H9 (cell line): ENCODE measurements around the gene RFX1. TPM values are rescaled to one million over a fixed set of nuclear protein-coding genes. Genes with fewer than 3 reads are reported as not detected.

Experiments
- DNase-seq: peaks from one replicate; pipeline ENCODE4 v3.0.0-alpha.2; 2017
- H2AFZ ChIP-seq: one replicate; pipeline ENCODE4 v1.6.1; 2013; ENCODE audit warnings: mild to moderate bottlenecking, low read length, control low read depth, moderate library complexity
- H2AK5ac ChIP-seq: 2 replicates; pipeline ENCODE4 v1.6.1; 2013; ENCODE audit warnings: low read length, control low read depth, mixed read lengths; ENCODE audit not compliant: insufficient read length
- H2BK120ac ChIP-seq: one replicate; pipeline ENCODE4 v1.6.1; 2013; ENCODE audit warnings: low read depth, mild to moderate bottlenecking, low read length, control low read depth, inconsistent platforms; ENCODE audit not compliant: poor library complexity, severe bottlenecking
- H2BK12ac ChIP-seq: 2 replicates; pipeline ENCODE4 v1.6.1; 2013; ENCODE audit warnings: low read length, control low read depth, mixed read lengths, low read depth; ENCODE audit not compliant: insufficient read length
- H2BK15ac ChIP-seq: 2 replicates; pipeline ENCODE4 v1.6.1; 2013; ENCODE audit warnings: low read depth, low read length, control low read depth
- H2BK20ac ChIP-seq: one replicate; pipeline ENCODE4 v1.6.1; 2013; ENCODE audit warnings: low read depth, mild to moderate bottlenecking, low read length, control low read depth, inconsistent platforms; ENCODE audit not compliant: poor library complexity, severe bottlenecking
- H2BK5ac ChIP-seq: 2 replicates; pipeline ENCODE4 v1.6.1; 2013; ENCODE audit warnings: low read length, control low read depth, mixed read lengths; ENCODE audit not compliant: insufficient read length
- H3K14ac ChIP-seq: 2 replicates; pipeline ENCODE4 v1.6.1; 2013; ENCODE audit warnings: low read length, control low read depth; ENCODE audit not compliant: insufficient read depth
- H3K18ac ChIP-seq: 2 replicates; pipeline ENCODE4 v1.6.1; 2013; ENCODE audit warnings: low read depth, mild to moderate bottlenecking, mixed read lengths, low read length, control low read depth; ENCODE audit not compliant: insufficient read length
- H3K23ac ChIP-seq: 2 replicates; pipeline ENCODE4 v1.6.1; 2013; ENCODE audit warnings: low read length, control low read depth, mixed read lengths, low read depth; ENCODE audit not compliant: insufficient read length
- H3K23me2 ChIP-seq: 2 replicates; pipeline ENCODE4 v1.6.1; 2013; ENCODE audit warnings: low read depth, mild to moderate bottlenecking, mixed read lengths, low read length, control low read depth; ENCODE audit not compliant: insufficient read length, poor library complexity, severe bottlenecking
- H3K27ac ChIP-seq: 2 replicates; pipeline ENCODE4 v1.5.1; 2013; ENCODE audit warnings: low read length, control low read depth, mixed read lengths, low read depth; ENCODE audit not compliant: insufficient read length
- H3K27me3 ChIP-seq: 2 replicates; pipeline ENCODE4 v1.6.1; 2013; ENCODE audit warnings: low read length, control low read depth, inconsistent platforms; ENCODE audit not compliant: insufficient read depth
- H3K4ac ChIP-seq: 2 replicates; pipeline ENCODE4 v1.6.1; 2013; ENCODE audit warnings: low read depth, mild to moderate bottlenecking, control low read depth, inconsistent platforms, low read length, moderate library complexity
- H3K4me1 ChIP-seq: 2 replicates; pipeline ENCODE4 v1.6.1; 2013; ENCODE audit warnings: low read length, control low read depth, inconsistent platforms; ENCODE audit not compliant: insufficient read depth
- H3K4me2 ChIP-seq: 2 replicates; pipeline ENCODE4 v1.6.1; 2013; ENCODE audit warnings: low read length, control low read depth, mixed read lengths; ENCODE audit not compliant: insufficient read length, insufficient read depth
- H3K56ac ChIP-seq: 2 replicates; pipeline ENCODE4 v1.6.1; 2013; ENCODE audit warnings: low read depth, mild to moderate bottlenecking, mixed read lengths, low read length, control low read depth; ENCODE audit not compliant: insufficient read length
- H3K79me1 ChIP-seq: 2 replicates; pipeline ENCODE4 v1.6.1; 2013; ENCODE audit warnings: low read depth, mild to moderate bottlenecking, moderate library complexity, low read length, control low read depth, inconsistent platforms; ENCODE audit not compliant: insufficient read depth, poor library complexity, severe bottlenecking
- H3K79me2 ChIP-seq: 2 replicates; pipeline ENCODE4 v1.6.1; 2013; ENCODE audit warnings: low read length, control low read depth, inconsistent platforms; ENCODE audit not compliant: insufficient read depth
- H3K9ac ChIP-seq: 2 replicates; pipeline ENCODE4 v1.6.1; 2013; ENCODE audit warnings: low read length, control low read depth, mixed read lengths; ENCODE audit not compliant: insufficient read length; ENCODE audit errors: extremely low read depth
- H3K9me3 ChIP-seq: one replicate; pipeline ENCODE4 v1.6.1; 2013; ENCODE audit warnings: low read depth, low read length, inconsistent platforms; ENCODE audit not compliant: control insufficient read depth
- H3T11ph ChIP-seq: one replicate; pipeline ENCODE4 v1.6.1; 2013; ENCODE audit warnings: mild to moderate bottlenecking, low read length, control low read depth, inconsistent platforms
- H4K20me1 ChIP-seq: one replicate; pipeline ENCODE4 v1.6.1; 2013; ENCODE audit not compliant: control insufficient read depth, insufficient read length, insufficient read depth
- H4K5ac ChIP-seq: 2 replicates; pipeline ENCODE4 v1.6.1; 2013; ENCODE audit warnings: low read depth, mild to moderate bottlenecking, mixed read lengths, low read length, control low read depth; ENCODE audit not compliant: insufficient read length
- H4K8ac ChIP-seq: replicated peaks from 2 replicates; pipeline ENCODE4 v1.6.1; 2013; ENCODE audit warnings: low read length, control low read depth, mixed read lengths, low read depth; ENCODE audit not compliant: insufficient read length
- H4K91ac ChIP-seq: 2 replicates; pipeline ENCODE4 v1.6.1; 2013; ENCODE audit warnings: low read depth, mild to moderate bottlenecking, moderate library complexity, mixed read lengths, low read length, control low read depth; ENCODE audit not compliant: insufficient read length
- H3K27ac Mint-ChIP-seq, 3 experiments: 2 replicates in 2 of 3; 3 replicates in 1 of 3; pipeline ENCODE4 v1.8.0; 2020 to 2021; ENCODE audit warnings: mixed read lengths in 3 of 3, mild to moderate bottlenecking in 1 of 3, moderate library complexity in 1 of 3
- H3K27me3 Mint-ChIP-seq: 2 replicates; pipeline ENCODE4 v1.8.0; 2021; ENCODE audit warnings: low read depth, mild to moderate bottlenecking, moderate library complexity, mixed read lengths
- H3K36me3 Mint-ChIP-seq, 3 experiments: 2 replicates in 2 of 3; 3 replicates in 1 of 3; pipeline ENCODE4 v1.8.0; 2020 to 2021; ENCODE audit warnings: low read depth in 3 of 3, mixed read lengths in 3 of 3; ENCODE audit not compliant: insufficient read depth in 1 of 3
- H3K4me1 Mint-ChIP-seq, 2 experiments: 2 replicates each; pipeline ENCODE4 v1.8.0; 2020; ENCODE audit warnings: mixed read lengths in 2 of 2
- H3K4me3 Mint-ChIP-seq, 2 experiments: 2 replicates in 1 of 2; 3 replicates in 1 of 2; pipeline ENCODE4 v1.8.0; 2020 to 2021; ENCODE audit warnings: mild to moderate bottlenecking in 2 of 2, mixed read lengths in 2 of 2, moderate library complexity in 1 of 2
- H3K9me3 Mint-ChIP-seq, 2 experiments: 2 replicates in 1 of 2; 3 replicates in 1 of 2; pipeline ENCODE4 v1.8.0; 2020; ENCODE audit warnings: mild to moderate bottlenecking in 2 of 2, mixed read lengths in 2 of 2, moderate library complexity in 1 of 2
- CTCF ChIP-seq: fragments of 200-600 bp; sonication (generic); conservative IDR thresholded peaks from 3 replicates; pipeline ENCODE4 v1.8.0; 2021; ENCODE audit warnings: antibody characterized with exemption, mild to moderate bottlenecking
- WGBS: extraction: QIAGEN DNeasy Blood & Tissue Kit; methylation state at CpG from one replicate; pipeline ENCODE4 v1.1.7; 2013; ENCODE audit warnings: missing lambda C conversion rate, low lambda C conversion rate, mixed read lengths; ENCODE audit not compliant: insufficient read length; ENCODE audit errors: extremely low coverage; 5-methylcytosine and 5-hydroxymethylcytosine counted together
- total RNA-seq: library from RNA; stranded (reverse); gene quantifications from 2 replicates; pipeline ENCODE4 v1.2.1, GENCODE V29; 2021

The RFX1 gene
- total RNA-seq, 1 experiment from 2014 or later, result 21.4 TPM

GRCh38 chr19:14019100-14019499 lies 13.0 kb upstream of the RFX1 start:
- Mint-ChIP-seq H3K4me1 (peaks cover 4 to 8% of the 10 kb centered on the region in 2 experiments), H3K4me3 (no peak overlapping the region), H3K36me3 (no peaks in the 10 kb centered on the region), H3K27me3 (no peaks in the 10 kb centered on the region), H3K9me3 (no peaks in the 10 kb centered on the region; a peak in 2 of 5 replicates), H3K27ac (no peak overlapping the region)
- Histone ChIP-seq H3K27ac (no peak overlapping the region), H2BK12ac (no peak overlapping the region), H4K5ac (no peak overlapping the region), H3K4me2 (no peak overlapping the region), H2AK5ac (no peak overlapping the region), H2BK5ac (no peak overlapping the region), H2BK20ac (peak overlapping the region; percentile 75), H4K8ac (no peak overlapping the region), H2BK120ac (no peak overlapping the region), H3K18ac (no peak overlapping the region), H3K4ac (no peak overlapping the region), H3K4me1 (no peaks in the 10 kb centered on the region), H3K79me1 (no peaks in the 10 kb centered on the region), H2AFZ (no peak overlapping the region), H2BK15ac (no peak overlapping the region), H3K14ac (no peak overlapping the region), H4K91ac (no peak overlapping the region), H4K20me1 (no peaks in the 10 kb centered on the region), H3K23ac (no peak overlapping the region), H3K56ac (no peak overlapping the region), H3K9me3 (no peaks in the 10 kb centered on the region), H3K79me2 (no peaks in the 10 kb centered on the region), H3T11ph (no peak overlapping the region), H3K23me2 (no peaks in the 10 kb centered on the region), H3K9ac (no peak overlapping the region), H3K27me3 (no peaks in the 10 kb centered on the region)
- no CpG with 5 or more reads among the region's 6 CpGs for WGBS
- TF ChIP-seq CTCF, result no peak
- no peak for DNase-seq
